HTERT RPE-1 (cell line): ENCODE results near the gene CREM.

Experiments used
- in situ Hi-C: fragments of 300-500 bp; cut with MboI; formaldehyde crosslinking; loops from 4 replicates; pipeline ENCODE4 v1.14.3; 2020; ENCODE audit warnings: low sequenced_read_pairs

Gene CREM

DNA sequence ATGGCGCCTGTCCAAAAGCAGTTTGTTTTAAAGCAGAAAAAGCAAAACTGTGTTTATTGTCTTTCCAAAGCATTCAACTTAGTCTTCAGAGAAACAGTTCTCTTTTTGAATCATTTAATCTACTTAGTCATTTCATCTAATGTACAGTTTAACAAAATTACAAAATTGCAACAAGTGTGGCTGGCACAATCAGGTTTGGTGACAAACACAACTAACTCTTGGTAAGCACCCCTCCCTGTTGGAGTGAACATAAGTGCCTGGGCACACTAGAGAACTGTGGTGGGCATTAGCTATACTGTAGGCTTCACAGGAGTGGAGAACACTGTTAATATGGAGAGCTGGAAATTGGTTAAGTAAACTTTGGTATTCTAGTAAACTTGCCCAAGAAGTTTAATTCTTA is 6.9 kb downstream of the CREM start:
- in situ Hi-C loops: no loop called here

DNA sequence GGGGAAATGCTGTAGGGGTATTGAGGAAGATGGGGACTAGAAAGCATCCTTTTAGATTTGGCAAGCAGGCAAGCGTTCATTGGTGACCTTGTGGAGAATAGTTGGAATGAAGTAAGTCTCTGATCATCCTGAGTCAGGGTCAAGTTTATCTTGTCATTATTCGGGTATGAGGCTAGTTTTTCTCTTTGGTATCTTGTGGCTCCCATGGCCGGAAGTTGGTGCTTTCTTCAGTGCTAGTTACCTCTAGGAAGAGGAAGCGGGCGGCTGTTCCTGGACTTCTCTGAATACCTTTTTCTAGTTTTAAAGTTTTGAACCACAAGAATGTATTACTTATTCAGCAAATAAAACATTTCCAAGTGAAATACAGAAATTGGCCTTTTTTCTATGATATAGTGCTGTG is 9.2 kb downstream of the CREM start:
- in situ Hi-C loops: no loop called here

DNA sequence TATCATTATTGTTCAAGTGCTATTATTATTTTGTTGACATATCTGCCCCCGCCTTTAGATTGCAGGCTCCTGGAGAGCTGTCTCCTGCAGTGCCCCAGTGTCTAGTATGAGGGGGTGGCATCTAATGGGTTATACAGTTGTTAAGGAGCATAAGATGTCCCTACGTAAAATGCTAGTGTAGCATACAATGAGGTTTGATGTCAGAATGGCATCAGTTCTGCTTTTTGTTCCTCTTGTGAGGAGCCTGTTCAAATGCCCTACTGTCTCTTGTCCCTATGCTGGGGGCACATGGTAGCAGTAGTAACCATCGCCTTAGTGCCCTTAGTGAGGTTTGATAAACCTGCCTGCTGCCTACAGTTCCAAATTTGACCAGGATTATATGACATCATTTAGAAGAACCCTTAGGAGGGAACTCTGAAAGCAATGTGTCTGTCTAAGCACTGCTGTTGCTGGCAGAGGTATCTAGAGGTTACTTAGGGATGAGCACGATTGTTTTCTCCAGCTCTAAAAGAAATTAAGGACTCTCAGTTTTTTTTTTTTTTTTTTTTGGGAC is 9.7 kb downstream of the CREM start:
- in situ Hi-C loops: no loop called here

DNA sequence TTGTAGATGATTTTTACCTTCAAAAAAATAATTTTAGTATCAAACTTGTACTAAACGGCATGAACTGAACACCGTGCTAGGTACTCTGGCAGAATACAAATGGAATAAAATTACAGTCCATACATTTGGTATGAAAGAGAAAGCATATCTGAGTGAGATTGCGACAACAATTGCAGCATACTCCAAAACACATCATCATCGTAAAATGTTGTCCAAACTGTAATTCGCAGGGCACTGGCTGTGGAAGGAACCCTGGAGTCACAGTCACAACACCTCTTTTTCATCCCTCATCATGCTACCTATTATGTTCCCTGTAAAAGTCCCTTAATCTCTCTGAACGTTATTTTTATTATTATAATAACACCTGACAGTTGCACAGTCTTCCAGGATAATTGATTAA is 13.5 kb downstream of the CREM start:
- in situ Hi-C loops: no loop called here

DNA sequence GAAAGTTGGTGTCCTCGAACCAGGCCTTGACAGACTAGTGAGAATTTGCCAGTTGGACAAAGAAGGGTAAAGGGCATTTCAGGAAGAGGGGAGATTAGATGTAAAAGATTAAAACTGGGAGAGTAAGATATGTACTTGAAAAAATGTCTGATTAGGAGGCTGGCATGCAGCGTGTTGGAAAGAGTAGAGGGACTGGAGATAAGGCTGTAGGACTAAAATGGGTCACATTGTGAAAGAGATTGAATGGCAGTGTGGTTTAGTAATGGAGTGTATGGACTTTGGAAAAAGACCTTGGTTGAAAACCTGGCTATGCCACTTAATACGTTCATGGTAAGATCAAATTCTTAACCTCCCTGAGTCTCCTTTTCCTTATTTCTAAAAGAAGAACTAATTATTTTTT is 14.1 kb downstream of the CREM start:
- in situ Hi-C loops: no loop called here

DNA sequence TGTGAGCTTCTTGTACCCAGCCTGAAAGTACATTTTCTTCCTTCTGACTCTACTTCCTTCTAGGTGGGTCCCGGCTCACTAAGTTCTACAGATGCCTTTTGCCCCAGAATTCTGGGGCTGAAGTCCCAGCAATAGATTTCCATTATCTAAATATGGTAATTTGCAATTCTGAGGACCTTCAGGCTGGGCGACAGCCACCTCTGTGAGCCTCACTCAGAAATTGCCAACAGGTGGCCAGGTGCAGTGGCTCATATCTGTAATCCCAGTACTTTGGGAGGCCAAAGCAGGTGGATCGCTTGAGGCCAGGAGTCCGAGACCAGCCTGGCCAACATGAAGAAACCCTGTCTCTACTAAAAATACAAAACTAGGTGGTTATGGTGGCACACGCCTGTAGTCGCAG is 23.7 kb downstream of the CREM start:
- in situ Hi-C loops: no loop called here

DNA sequence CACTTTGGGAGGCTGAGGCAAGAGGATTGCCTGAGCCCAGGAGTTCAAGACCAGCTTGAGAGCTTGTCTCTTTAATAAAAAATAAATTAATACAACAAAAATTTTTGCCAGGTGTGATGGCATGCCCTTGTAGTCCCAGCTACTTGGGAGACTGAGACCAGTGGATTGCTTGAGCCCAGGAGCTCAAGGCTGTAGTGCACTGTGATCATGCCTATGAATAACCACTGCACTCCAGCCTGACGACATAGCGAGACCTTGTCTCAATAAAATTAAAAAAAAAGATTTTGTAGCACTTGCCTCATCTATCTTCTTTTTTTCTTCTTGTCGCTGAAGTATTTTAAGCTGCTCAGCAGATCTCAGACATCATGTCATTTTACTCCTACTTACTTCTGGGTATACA is 26.3 kb downstream of the CREM start:
- in situ Hi-C loops: no loop called here

DNA sequence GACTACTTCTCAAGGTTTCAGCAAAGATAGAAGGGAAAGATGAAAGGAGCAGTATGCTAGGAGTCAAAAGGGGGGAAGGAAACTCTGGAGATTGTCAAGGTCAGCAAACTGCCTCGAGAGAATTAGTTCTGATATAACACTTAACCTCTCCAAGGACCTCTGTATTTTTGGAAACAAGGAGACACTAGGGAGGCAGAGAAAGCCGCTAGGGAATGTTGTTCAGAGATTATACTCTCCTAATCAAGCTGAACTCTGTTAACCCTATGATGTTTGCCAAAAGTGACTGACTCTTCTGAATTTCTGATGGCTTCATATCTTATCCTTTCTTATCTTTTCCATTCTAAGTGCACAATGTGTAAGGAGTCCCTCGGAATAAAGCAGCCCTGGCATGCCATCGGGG is 27.1 kb downstream of the CREM start:
- in situ Hi-C loops: no loop called here

DNA sequence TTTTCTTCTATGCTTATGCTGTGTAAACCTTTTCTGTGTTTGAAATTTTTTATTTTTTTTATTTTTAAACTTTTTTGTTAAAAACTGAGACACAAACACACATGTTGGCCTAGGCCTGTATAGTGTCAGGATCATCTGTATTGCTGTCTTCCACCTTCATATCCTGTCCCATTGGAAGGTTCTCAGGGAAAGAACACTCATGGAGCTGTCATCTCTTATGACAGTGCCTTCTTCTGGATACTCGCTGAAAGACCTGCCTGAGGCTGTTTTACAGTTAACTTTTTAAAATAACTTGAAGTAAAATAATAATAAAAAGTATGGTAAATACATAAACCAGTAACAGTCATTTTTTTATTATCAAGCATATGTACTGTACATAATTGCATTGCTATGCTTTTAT is 34.1 kb downstream of the CREM start:
- in situ Hi-C loops: no loop called here

DNA sequence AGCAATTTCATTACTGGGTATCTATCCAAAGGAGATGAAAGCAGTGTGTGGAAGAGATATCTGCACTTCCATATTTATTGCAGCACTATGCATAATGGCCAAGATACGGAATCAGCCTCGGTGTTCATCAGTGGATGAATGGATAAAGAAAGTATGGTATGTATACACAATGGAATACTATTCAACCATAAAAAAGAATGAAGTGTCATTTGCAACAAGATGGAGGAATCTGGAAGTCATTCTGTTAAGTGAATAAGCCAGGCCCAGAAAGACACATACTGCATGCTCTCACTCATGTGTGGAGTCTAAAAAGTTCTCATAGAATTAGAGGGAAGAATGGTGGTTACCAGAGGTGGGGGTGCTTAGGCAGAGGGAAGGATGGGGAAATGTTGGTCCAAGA is 35.3 kb downstream of the CREM start:
- in situ Hi-C loops: no loop called here

DNA sequence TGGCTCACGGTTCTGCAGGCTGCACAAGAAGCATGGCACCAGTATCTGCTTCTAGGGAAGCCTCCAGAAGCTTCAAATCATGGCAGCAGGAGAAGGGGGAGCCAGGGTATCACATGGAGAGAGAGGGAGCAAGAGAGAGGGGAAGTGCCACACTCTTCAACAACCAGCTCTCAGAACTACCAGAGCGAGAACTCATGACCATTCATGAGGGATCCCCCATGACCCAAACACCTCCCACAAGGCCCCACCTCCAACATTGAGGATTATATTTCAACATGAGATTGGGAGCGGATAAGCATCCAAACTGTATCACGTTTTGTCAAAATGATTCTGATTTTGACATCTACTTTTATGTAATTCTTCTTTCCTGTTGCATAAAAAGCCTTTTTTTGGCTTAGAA is 38.5 kb downstream of the CREM start:
- in situ Hi-C loops: no loop called here

DNA sequence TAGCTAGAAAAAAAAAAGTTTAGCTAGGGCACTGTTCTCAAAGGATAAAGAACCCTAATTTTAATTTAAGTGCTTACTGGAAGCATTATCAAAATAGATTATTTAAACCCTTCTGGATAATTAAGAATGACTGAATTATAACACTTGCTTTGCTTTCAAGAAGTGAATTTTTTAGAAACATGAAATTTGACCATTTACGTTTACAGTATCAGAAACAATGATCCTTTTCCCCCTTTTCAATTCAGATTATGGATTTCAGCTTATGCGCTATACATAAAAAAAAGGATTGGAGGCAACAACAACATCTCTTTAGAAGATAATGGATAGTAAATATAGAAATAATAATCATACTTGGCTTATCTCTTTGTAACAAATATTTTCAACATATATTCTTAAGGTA is 39.2 kb downstream of the CREM start:
- in situ Hi-C loops: no loop called here

DNA sequence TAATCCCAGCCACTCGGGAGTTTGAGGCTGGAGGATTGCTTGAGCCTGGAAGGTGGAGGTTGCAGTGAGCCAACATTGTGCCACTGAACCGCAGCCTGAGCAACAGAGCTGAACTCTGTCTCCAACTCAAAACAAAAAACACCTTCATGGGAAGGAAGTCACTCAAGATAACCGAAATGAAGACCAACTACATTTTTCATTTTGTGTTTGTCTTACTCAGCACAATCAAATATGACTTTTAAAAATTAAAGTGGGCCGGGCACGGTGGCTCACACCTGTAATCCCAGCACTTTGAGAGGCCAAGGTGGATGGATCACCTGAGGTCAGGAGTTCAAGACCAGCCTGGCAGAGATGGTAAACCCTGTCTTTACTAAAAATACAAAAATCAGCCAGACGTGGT is 40.0 kb downstream of the CREM start:
- in situ Hi-C loops: no loop called here

DNA sequence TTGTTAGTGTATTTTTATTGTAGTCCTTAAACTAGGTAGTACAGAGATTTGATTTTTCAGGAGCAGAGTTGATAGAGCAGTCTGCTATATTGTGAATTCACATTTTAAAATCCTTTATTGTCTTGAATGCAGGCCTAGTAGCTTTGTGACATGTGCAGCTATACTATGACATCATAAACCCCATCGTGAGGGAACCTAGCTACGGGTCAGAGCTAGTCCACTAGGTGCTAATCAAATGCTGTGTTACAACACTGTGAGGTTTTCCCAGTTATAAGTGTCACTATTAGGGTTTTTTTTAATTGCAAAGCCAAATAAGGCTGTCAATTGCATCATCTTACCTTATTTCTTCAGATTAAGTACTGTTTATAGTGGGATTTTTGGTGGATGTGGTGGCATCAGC is 40.7 kb downstream of the CREM start:
- in situ Hi-C loops: no loop called here

DNA sequence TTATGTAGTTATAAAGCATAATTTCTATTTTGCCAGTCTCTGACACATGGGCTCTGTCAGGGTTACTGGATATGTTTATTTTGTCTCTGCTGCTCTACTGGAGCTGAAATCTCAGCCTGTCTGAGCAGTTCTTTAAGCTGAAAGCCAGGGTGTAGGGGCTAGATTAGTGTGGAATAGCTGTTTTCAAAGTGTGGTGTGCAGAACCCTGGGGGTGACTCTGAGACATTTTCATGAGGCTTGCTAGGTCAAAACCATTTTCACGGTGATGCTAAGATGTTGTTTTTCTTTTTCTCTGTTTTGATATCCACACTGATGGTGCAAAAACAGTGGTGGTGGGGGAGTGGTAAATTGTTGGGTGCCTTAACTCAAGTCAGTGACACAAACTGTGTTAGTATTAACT is 45.5 kb downstream of the CREM start:
- in situ Hi-C loops: no loop called here

DNA sequence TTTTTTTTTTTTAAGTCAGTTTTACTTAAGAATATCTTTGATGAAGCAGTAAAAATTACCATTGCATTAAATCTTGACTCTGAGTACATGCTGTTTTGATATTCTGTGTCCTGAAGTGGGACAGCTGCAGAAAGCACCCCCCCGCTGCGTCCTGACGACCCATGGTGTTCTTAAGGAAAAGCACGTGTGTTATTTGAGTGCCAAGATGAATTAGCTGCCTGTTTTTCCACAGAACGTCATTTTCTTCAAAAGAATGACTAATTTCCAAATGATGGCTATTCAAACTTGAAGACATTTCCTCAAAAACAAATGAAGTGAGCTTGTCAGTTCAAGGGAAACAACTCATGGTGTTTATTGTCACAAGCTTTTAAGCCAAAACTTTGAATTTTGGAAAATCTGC is 45.9 kb downstream of the CREM start:
- in situ Hi-C loops: no loop called here

DNA sequence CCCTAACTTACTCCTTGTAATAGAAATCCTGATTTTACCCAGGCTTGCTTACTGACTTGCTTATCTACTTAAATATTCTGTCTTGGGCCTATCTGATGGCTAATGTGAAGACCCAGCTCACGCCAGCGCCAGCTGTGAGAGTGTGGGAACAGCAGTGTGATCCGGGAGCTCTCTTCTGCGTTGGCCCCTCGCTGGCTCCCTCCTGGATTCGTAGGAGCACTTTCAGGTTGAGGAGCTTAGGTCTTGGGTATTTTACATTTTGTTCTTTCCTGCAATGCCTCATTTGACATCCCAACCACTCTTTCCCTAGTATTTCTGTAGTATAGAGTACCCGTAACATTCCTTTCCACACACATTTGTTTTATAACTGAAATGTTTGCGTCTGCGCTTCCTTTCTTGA is 51.7 kb downstream of the CREM start:
- in situ Hi-C loops: no loop called here

DNA sequence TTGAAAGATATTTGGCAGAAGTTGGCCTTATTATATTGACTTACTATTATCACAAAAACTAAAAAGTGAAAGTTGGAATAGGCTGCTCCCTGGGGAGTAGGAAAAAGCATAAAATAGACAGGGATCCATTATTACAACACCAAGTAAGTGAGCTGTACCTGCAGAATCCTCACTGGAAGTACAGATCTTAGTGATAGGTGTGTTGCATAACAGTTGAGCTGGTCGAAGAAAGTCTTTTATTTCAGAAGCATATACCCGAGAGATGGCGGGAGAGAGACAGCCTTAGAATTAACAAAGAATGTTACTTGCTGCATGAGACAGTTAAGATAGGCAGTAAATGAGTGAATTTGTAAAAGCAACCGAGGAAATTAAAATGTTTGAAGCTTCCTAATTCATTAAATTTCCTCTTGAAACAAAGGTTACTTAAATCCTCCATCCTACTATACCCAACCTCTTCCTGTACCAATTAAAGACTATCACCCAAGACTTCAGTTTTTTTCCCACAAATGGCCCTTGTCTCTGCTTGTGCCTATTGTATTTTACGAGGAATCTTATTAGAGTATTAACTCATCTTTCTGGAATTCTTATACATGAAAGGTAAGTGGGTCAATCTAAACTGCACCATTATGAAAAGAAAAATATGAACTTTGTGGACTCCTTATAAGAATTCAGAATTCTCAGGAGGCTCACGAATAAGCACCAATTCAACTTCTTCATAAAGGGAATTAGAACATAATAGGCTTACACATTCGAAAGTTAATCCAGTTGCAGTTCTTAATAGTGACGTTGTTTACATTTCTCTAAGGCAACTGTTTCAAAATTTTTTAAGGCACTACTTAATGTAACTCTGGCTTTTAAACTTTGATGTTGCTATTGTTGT is 56.2 kb downstream of the CREM start:
- in situ Hi-C loops: no loop called here

DNA sequence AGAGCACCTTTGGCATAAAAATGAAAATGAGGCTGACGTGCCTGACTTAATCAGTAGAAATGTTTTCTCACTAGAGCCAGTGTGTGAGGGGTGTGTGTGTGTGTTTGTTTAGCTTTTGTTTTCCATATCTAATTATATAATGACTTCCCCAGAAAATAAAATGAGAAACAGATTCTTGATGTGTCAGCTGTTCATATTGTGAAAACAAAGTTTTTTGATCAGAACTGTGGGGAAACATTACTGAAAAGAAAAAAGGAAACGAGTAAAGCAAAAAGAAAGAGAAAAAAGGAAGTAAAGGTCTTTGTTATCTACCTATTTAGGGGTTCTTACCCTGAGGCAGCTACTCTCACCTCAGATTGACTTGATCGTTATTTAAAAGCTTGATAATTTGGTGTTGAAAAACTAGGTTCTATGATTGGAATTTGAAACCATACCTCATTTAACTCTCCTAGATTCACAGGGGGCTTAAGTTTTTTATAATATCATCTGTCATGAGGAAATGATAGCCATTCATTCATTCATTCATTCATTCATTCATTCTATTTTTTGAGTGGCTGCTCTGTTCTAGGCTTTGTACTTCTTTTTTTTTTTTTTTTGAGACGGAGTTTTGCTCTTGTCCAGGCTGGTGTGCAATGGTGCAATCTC is 58.0 kb downstream of the CREM start:
- in situ Hi-C loops: no loop called here

DNA sequence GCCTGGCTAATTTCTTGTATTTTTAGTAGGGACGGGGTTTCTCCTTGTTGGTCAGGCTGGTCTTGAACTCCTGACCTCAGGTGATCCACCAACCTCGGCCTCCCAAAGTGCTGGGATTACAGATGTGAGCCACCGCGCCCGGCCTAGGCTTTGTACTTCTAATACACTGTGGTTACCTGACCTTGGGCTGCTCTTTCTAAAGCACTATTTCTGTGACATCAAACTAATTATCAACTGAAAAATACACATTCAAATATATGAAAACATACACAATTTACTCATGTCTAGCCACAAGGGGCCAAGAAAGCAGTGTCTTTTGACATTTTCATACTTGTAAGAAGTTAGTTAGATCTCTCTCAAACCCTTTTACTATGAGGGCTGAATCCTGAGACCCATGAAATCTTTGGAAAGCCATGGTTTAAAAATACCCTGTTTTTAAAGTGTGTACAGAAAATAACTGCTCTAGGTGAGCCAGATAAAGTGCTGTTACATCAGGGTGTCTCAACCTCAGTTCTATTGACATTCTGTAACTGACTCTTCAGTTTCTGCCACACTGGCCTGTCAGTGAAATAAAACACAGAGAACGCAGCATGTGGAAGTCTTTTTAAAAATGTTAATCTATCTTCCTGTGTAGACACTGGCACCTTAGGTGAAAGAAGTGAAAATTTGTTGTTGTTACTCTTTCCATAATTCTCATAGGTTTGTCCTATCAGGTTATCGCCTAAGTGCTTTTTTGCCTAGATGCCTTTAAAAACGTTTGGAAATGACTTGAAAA is 58.8 kb downstream of the CREM start:
- in situ Hi-C loops: no loop called here

DNA sequence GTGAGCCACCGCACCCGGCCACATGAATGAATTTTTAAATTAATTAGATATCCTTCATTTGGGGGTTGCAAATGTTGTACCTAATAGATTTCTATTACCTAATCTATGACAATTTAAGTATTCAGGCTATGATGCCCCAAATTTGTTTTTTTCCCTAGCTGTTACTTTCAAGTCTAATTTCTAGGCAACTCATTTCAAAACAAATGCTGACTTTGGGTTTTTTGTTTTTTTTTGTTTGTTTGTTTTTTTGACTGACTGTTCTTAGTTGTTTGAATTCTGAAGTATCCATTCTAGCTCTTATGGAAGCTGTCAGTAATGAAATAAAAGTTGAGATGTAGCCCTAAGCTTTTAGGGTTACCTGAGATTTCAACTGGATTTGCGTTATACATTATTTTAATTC is 62.3 kb downstream of the CREM start:
- in situ Hi-C loops: no loop called here

DNA sequence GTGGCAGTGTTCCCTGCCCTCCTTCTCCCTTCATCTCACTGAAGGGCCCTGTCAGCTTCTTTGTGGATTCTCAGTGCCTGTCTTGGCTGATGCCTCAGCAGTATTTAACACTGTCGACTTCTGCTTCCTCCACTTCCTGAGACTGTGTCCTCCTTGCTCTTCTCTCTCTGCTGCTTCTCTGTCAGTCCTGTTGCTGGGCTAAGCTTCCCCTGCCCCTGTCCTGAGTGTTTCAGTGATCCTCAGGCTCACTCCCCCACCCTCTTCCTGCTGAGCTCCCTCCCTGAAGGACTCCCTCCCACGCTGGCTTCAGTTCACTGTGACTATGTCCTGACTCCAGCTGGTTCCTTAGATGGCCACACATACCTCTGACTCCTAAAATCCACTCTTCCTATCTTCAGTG is 64.9 kb downstream of the CREM start:
- in situ Hi-C loops: no loop called here
